HuH-7.5 (cell line): Measurements from ENCODE around the gene CES2.

ENCODE experiments used
- DNase-seq: peaks from one replicate; pipeline ENCODE4 v3.0.0; 2011; ENCODE audit warnings: low spot score

The CES2 gene

DNA sequence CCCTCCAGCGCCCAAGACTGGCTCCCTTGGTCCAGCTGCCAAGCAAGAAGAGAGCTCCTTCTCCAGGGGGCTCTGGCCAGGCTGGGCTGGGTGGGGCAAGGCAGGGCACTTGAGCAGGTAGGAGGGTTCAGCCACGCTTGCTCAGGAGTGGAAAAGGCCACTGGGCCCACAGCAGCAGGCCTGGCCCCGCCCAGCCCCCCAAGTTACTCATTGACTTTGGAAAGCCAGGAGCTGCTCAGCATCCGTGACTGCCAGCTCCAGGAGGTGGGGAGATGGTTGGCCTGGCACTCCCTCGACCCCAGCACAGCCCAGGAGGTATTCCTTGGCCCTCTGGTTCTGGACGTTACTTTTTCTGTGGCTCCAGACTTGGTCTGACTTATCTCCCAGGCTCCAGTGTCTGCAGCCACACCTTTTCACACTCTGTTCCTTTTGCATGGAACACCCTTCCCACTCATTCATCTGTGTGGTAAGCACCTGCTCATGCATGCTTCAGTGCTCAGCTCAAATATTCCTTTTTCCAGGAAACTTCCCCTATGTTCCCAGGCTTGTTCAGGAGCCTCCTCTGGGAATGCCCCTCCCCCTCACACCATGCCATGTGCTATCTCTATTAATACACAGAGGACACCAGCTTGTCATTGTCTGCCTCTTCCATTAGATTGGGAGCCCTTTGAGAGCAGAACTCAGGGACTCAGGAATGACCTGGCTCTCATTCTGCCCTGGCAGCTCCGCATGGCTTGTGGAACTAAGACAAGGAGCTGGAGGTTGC lies 16.3 kb upstream of the CES2 start, which contains the start of gene CDH16:
Gene CDH16 (minus strand): TSS at position 83 of the 766 bp plus-strand sequence. CDS start 820 bp downstream, outside the sequence.
- DNase-seq, result no peak

DNA sequence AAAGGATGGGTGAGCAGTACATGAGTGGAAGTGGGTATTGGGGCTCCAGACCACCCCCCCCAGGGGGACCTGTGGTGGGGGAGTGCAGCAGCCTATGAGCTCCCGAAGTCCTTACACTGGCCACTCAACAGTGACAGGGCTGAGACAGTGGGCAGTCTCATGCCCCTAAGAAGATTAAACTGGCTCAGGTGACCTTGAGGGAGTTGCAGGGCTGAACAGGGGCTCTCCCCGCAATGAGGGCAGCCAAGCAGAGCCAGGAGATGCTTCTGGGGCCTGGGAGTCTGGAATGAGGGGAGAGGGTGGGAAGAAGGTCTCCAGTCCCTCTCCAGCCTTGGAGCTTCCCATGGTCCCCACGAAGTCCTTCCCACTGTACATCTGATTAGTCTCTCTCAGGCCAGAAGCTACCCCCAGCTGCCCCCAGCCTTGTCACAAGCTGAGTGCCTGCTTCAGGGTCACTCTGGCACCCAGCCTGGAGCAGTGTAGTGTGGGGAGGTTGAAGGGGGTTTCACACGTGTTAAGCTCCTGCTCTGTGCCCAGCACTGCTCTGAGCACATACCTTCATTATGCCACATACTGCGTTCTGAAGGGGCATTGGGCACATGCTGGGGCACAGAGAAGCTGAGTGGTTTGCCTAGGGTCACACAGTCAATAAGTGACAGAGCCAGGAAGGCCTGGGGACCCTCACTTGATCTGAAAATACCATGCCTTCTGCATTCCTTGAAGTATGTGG lies 15.6 kb upstream of the CES2 start:
- no peak for DNase-seq

DNA sequence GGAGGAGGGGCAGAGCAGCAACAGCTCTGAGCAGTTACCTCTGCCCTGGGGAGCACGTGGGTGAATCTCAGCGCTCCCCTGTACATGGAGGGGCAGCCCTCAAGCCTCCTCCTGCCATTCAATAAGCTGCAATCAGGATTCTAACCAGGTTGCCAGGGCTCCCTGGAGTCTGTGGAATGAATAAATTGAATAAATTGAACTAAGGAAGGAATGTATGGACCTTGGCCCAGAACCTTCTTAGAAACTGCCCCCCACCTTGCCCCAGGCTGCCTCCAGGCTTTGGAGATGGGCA lies 15.1 kb upstream of the CES2 start:
- DNase-seq, result no peak

DNA sequence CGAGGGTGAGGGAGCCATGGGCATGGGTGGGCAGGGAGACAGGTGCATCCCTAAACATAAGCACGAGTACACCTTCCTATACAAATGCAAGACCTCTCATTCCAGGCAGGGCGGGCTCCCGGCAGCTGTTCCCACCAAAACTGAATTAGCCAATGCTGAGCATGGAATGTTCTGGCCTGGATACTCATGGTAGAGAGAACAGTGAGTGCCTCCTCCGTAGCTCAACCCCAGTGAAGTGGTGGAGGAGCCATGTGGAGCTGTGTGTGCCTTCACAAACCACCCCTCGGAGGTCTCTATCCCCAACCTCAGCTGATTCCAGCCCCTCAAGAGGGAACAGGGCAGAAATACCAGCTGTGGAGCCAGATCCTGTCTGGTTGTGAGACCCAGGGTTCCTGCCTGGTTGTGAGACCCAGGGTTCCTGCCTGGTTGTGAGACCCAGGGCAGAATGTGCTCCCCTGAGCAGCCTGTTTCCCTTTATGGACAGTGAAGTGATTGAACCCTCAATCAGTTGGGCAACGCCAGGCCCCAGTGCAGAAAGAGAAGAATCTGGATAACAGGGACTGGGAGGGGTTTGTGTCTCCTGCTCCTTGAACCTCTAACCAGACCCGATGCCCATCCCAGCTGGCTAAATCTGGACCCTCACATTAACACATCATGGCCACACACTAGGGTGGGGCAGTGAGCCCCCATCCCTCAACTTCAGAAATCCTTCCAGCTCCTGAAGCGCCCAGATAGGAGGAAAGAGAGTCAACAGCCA lies 14.2 kb upstream of the CES2 start:
- no peak for DNase-seq

DNA sequence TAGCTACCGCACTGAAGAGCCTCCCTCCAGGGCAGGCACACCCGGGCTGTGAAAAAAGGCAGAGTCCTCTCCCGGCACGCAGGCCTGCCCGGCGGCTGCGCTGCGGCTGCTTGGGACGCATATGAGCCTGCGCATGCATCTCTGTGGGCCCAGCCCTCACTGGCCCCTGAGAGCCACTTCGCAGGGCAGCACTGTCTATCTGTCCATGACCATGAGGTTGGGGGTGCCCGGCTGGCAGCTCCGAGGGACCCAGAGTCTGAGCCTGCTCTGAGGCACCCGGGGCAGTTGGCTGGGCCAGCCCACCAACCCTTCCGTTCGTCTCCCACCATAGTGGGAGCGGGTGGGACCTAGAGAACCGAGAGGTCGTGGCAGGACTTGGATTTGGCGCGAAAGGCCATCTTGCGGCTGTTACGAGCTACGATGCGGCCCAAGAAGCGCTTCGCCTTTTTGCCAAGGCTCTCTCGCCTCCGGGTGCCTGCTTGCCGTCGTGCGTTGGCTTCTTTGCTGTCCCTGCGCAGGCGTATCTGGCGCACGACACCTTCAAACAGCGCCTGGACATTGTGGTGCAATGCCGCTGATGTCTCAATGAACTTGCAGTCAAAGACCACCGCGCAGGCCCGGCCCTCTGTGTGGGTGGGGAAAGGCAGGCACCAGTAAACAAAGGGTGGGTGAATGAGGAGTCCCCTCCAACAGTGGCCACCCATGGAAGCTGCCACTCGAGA lies 13.4 kb upstream of the CES2 start:
- no peak for DNase-seq

DNA sequence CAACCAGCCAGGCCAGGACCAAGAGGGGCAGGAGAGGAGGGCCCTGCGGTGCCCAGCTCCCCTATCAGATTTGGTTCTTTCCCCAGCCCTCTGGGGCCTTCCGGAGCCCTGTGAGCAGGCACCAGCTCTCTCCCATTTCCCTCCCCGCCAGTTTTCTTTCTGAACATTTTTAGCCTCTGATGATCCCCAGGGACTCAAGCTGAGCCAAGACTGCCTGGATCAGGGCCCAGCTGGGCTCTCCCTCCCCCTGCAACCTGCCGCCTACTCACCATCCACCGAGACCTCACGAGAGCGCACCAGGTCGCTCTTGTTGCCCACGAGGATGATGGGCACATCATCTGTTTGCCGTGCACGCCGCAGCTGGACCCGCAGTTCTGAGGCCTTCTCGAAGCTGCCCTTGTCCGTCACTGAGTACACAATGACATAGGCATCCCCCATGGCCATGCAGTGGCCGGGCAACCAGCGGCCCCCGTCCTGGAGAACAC lies 12.0 kb upstream of the CES2 start:
- no peak for DNase-seq

DNA sequence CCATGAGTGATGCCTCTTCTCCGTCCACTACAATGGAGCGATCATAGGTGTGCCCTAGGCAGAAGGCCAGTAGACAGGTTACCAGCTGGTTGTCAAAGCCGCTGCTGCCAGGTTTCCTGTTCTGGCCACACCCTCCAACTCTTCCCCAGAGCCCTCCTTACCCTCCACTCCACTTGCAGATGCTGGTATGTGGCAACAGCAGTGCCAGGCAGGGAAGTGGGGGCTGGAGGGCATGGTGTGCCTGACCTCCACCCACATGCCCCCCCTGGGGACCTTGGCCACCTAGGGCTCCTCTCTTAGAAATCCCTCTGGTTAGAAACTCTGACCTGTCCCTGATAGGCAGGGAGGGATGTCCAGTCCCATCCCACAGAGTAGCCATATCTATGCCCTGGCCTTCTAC lies 11.4 kb upstream of the CES2 start:
- DNase-seq, result no peak

DNA sequence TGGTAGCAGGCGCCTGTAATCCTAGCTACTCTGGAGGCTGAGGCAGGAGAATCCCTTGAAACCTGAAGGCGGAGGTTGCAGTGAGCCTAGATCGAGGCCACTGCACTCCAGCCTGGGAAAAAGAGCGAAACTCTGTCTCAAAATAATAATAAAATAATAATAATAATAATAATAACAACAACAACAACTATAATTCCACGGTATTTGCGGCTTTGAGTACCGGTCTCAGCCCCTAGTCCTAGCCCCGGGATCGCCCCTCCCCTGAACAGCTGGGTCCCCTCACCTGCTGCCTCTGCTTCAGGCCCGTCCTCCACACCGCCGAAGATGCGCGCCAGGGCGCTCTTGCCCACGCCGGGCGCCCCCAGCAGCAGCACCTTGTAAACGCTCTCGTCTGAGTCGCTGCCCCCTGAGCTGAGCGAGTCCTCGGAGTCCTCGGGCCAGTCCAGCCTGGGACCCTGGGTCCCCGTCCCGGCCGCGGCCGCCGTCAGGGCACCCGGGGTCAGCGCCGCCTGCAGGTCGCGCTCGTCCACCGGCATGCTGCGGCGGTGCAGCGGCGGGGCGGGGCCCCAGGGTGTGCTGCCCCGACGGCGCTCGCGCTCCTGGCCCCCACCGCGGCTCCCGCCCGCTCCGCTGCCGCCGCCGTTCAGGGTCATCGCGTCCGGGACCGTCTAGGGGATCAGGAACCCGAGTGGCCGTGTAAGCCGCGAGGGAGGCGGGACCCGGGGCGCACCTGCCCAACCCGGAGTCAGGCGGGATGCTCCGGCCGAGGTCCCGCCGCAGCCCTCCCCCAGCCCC lies 10.6 kb upstream of the CES2 start:
- DNase-seq, result peak; percentile 91

DNA sequence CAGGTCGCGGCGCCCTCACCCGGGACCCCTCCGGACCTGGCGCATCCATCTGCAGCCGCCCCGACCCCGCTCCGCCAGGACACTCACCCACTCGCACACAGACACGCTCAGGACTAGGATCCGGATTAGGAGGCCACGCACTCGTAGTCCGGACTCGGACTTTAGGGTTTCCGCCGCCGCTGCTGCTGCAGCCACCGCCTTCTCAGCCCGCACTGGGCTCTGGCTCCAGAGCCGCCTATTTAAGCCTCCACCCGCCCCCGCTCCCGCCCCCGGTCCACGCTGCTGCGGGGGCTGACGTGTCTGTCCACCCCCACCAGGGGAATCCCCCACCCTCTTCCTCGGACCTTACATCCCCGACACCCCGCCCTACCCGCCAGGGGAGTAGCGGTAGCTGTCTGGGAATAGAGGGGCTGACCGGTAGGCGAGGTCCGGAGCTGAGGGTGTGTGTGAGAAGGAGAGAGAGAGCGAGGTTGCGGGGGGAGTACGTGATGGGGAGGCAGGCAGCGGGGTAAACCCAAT lies 9.9 kb upstream of the CES2 start, which contains the start of gene RRAD:
Gene RRAD (minus strand): TSS at position 214 of the 519 bp plus-strand sequence. CDS start 356 bp downstream, outside the sequence.
- DNase-seq, result no peak

DNA sequence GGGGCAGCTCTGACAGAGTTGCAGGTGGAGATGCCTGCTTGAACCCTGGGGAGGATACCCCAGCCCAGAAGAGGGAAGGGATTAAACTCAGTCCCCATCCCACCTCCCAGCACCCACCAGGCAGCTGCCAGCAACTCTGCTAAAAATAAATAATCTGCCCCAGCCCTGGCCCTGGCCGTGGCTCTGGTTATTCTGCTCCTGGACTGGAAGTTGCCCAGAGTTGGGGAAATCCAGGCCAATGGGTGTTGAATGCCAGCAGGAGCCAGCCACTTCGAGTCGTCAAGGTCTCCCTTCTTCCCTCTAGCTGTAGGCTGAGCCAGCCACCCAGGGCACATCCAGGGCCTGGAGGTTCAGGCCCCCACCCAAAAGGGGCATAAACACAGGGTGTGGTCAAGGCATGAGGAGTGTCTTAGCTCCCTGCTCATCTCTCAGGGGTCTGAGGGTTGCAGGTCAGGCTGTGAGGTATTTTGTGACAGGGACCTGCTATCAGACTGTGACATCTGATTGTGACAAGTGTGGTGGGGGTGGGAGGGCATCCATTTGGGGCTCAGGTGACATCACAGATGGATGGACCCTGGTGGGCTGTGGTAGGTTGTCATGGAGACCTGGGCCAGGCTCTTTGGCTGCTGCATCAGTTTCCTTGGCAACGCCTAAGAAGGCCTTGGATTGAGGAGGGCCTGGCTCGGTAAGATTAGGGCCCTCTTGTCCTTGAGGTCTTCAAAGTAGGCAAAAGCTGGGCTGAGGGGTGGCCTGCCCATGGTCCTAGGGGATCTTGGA lies 9.0 kb upstream of the CES2 start:
- no peak for DNase-seq

DNA sequence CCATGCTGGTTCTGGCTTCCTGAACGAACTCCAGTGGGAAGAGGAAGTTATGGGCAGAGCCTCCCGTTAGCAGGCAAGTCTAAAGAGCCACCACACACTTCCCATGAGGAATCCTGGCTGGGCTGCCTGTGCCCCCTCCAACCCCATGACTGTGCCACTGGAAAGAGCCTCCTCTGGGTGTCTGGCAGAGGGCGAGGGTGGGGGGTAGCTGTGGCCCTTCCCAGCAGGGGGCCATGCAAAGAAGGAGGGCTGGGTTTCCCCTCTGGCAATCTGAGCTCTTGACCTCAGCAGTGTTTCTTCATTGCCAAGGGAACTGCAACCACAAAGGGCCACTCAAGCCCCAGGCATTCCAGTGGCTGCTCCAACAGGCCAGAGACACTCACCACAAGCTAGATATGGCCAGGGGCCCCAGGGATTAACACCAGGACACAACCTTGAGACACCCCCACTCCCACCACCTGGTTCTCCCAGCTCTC lies 8.3 kb upstream of the CES2 start:
- DNase-seq, result no peak

DNA sequence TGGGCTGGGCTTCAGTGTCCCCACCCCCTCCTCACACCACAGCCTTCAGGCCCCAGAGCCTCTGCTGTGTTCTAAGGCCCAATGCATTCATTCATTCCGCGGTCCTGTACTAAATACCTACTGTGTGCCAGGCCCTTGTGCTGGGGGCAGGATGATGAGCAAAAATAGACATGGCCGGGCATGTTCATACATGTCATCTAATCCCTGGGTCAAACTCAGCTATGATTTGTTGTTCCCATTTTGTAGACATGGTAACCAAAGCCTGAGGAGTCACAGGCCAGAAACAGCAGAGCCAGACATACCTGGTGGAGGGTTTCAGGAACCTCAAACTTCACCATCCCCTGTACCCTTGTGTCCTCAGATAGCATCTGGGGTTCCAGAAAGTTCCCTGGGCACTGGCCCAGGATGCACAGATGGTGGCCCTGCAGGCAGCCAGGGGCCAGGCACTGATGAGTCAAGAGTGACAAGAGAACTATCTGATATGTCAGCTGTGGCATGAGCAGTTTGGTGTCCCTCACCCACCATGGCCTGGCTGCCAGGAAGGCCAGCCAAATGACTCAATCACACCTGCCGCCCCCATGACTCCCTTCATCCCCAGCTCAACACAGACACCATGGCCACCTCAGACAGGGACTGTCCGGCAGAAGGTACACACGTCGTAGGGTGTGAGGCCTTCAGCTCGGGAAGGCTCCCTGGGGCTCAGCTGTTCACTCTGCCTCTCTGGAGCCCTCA lies 7.2 kb upstream of the CES2 start:
- no peak for DNase-seq

DNA sequence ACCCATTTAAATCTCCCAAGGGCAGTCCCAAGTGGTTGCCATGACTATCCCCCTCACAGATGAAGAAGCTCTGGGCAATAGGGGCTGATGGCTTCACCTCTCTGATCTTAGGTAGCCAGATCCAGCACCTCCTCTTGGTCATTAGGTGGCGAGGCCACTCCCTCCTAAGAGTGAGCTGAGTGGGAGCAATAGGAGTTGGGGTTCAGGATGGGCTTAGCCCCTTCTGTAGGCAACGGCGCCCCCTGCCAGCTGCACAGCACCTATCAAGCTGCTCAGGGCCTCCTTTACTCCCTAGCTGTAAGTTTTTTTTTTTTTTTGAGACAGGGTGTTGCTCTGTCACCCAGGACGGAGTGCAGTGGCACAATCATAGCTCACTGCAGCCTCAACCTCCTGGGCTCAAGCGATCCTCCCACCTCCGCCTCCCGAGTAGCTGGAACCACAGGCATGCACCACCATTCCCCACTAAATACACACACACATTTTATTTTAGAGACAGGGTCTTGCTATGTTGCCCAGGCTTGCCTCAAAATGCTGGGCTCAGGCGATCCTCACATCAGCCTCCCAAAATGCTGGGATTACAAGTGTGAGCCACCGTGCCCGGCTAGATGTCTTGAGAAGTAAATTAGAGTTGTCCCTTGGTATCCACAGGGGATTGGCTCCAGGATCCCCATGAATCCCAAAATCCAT lies 6.5 kb upstream of the CES2 start:
- no peak for DNase-seq

DNA sequence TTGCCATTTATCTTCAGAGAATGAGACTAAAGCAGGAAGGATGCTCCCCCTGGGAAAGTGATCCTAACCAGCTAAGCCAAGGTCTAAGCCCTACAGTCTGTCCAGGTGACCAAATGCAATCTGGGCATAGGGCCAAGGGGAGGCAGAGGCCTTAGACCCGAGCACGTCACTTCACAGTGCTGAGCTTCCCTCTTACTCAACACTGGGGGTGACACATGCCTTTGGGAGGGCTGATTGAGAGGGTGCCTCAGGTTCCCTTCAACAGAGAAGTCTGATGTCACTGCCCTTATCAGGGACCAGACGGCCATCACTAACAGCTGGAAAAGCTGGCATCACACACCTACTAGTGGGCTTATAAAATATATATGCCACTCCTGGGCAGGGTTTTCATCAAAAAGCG lies 5.1 kb upstream of the CES2 start:
- no peak for DNase-seq

DNA sequence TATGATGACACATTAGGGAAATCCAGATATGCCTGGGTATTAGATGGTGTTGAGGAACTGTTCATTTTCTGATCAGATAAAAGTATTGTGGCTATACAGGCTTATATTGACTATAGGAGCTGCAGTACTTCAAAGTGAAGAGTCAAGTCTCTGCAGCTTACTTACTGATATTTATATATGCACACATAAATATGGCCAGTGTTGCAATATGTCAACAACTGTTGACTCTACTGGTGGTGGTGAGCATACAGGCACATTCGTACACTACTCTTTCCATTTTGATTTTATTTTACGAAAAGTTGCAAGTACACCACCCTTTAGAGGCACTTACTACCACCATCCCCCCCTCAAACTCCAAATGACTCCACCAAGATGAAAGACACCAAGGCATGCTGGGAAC lies 3.7 kb upstream of the CES2 start:
- DNase-seq, result no peak

DNA sequence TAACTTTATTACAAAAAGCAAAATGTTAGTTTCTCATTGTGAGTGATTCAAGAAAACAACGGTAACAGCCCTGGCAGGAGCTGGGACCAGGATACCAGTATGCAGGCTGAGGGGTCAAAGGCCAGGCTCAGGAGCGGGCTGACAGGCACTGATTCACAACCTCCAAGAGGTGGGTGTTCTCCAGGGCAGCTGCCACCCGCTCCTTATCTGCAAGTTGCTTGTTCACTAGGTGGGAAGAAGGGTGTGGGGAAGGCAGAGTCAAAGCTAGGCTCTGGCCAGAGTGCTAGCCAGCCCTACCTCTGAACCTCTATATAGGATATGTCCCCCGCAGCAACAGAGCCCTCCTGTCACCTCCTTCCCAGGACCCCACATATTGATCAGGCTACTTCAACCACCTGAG lies 3.2 kb upstream of the CES2 start:
- DNase-seq, result no peak

DNA sequence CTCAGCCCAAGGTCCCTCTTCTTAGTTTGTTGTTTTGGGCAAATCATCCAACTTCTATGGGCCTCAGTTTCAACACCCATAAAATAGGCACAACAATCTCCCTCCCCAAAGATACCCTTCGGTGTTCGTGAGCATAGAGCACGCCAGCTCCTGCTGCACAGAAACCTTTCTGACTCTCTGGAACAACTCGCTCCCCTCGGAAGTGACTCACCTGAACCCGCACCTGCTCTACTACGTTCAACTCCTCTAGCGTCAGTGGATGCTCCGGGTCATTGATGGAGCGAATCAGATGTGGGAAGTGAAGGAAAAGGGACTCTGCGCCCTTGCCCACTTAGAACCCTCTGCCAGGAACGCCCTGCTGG lies 1.6 kb upstream of the CES2 start:
- no peak for DNase-seq

DNA sequence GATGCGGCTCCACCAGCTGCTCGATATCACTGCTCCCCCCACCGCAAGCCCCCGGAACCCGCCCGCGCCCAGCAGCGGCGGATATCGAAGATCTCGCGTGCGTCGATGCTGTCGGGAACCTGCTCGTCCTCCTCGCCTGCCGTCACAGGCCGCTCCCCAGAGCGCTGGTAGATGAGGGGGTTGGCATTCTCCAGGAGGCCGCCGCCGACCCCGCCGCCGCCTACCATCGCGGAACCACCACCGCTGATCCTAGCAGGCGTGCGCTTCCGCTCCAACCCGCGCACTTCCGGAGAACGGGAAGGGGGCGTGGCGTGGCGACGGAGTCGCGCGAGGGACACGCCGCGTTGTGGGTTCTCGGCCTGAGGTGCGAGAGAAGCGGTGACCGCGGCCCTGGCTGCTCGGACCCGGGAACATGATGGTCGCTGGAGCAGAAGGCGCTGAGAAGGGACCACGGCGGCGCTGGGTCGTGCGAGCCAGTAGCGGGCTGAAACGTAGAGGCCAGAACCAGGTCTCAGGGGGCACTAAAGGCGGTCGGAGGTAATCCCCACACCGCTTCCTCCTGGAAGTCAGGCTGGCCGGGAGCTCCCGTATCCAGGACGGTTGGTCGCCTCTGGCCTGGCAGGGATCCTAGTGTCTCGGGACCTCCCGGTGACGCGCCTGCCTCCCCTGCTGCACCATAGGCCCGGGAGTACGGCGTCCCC lies 1.0 kb upstream of the CES2 start, which contains the start of gene CIAO2B:
Gene CIAO2B (minus strand): TSS at position 265 of the 701 bp plus-strand sequence. CDS start 38 bp downstream, at position 227.
- peak; percentile 85 for DNase-seq
